IMR-90 (cell line): ENCODE results near the gene PRDM15. TPM values are rescaled to one million over a fixed set of nuclear protein-coding genes. Genes with fewer than 3 reads are reported as not detected.

ENCODE experiments used
- ATAC-seq: fragments of 200-7000 bp; cut with Tn5 transposase; 2 replicates; pipeline ENCODE4 v1.9.1; 2020; ENCODE audit warnings: low read depth, mild to moderate bottlenecking, moderate library complexity
- BruUV-seq: library from RNA; stranded (reverse); fragments of 400-500 nt; replicated peaks from 2 replicates; lab custom pipeline; 2021; lab: Mats Ljungman, UMichigan
- CTCF ChIA-PET: fragments of 300-600 bp; formaldehyde crosslinking; extraction: SDS; loops from one replicate; lab custom pipeline; 2021; ENCODE audit warnings: antibody characterized with exemption; lab: Yijun Ruan, JAX
- POLR2A ChIA-PET: fragments of 300-600 bp; sonication (Branson Sonifier 250); formaldehyde crosslinking; loops from one replicate; lab custom pipeline; 2022; ENCODE audit warnings: antibody characterized with exemption; ENCODE audit not compliant: unreplicated experiment; lab: Charles Lee
- DNase-seq: peaks from one replicate; pipeline ENCODE4 v3.0.0; 2013
- H2AFZ ChIP-seq: replicated peaks from 2 replicates; pipeline ENCODE3; 2013; ENCODE audit warnings: low read length, mild to moderate bottlenecking; ENCODE audit not compliant: poor library complexity
- H2AK5ac ChIP-seq: 2 replicates; pipeline ENCODE4 v1.6.1; 2013; ENCODE audit warnings: low read depth, low read length, inconsistent platforms
- H2AK9ac ChIP-seq: replicated peaks from 2 replicates; pipeline ENCODE3; 2013; ENCODE audit warnings: mild to moderate bottlenecking, low read depth, low read length, moderate library complexity; ENCODE audit not compliant: poor library complexity
- H2BK120ac ChIP-seq: 2 replicates; pipeline ENCODE4 v1.6.1; 2013; ENCODE audit warnings: low read depth, low read length, inconsistent platforms
- H2BK15ac ChIP-seq: 3 replicates; pipeline ENCODE4 v1.6.1; 2013; ENCODE audit warnings: low read depth, low read length, inconsistent platforms
- H2BK20ac ChIP-seq: 2 replicates; pipeline ENCODE4 v1.6.1; 2013; ENCODE audit warnings: low read depth, mild to moderate bottlenecking, inconsistent platforms, low read length, moderate library complexity
- H2BK5ac ChIP-seq: 2 replicates; pipeline ENCODE4 v1.6.1; 2013; ENCODE audit warnings: mild to moderate bottlenecking, low read depth, low read length, inconsistent platforms; ENCODE audit not compliant: poor library complexity, severe bottlenecking
- H3K14ac ChIP-seq: replicated peaks from 2 replicates; pipeline ENCODE4 v1.6.1; 2013; ENCODE audit warnings: low read depth, low read length, inconsistent platforms
- H3K18ac ChIP-seq: 2 replicates; pipeline ENCODE4 v1.6.1; 2013; ENCODE audit warnings: low read depth, low read length, control low read depth
- H3K23ac ChIP-seq: 2 replicates; pipeline ENCODE4 v1.6.1; 2013; ENCODE audit warnings: low read depth, low read length, inconsistent platforms
- H3K27ac ChIP-seq: 2 replicates; pipeline ENCODE4 v1.5.1; 2013; ENCODE audit warnings: mild to moderate bottlenecking, control low read depth, low read length; ENCODE audit not compliant: insufficient read depth
- H3K27me3 ChIP-seq: 2 replicates; pipeline ENCODE4 v1.6.1; 2013; ENCODE audit warnings: low read length; ENCODE audit not compliant: control insufficient read depth, insufficient read depth
- H3K36me3 ChIP-seq: 2 replicates; pipeline ENCODE4 v1.6.1; 2013; ENCODE audit warnings: low read length, mixed read lengths; ENCODE audit not compliant: control insufficient read depth, insufficient read depth
- H3K4ac ChIP-seq: 2 replicates; pipeline ENCODE4 v1.6.1; 2013; ENCODE audit warnings: low read depth, low read length, inconsistent platforms
- H3K4me1 ChIP-seq: 2 replicates; pipeline ENCODE4 v1.6.1; 2013; ENCODE audit warnings: low read length, mixed read lengths; ENCODE audit not compliant: control insufficient read depth, insufficient read depth
- H3K4me2 ChIP-seq: 2 replicates; pipeline ENCODE4 v1.6.1; 2013; ENCODE audit warnings: low read depth, mild to moderate bottlenecking, control low read depth, low read length, moderate library complexity
- H3K4me3 ChIP-seq: 2 replicates; pipeline ENCODE4 v1.5.1; 2013; ENCODE audit warnings: low read depth, mild to moderate bottlenecking, control low read depth, low read length, moderate library complexity; ENCODE audit not compliant: insufficient read depth
- H3K56ac ChIP-seq: 2 replicates; pipeline ENCODE4 v1.6.1; 2013; ENCODE audit warnings: low read length, inconsistent platforms; ENCODE audit not compliant: insufficient read depth; ENCODE audit errors: extremely low read depth
- H3K79me1 ChIP-seq, 2 experiments: 2 replicates each; pipeline ENCODE4 v1.6.1; 2013; ENCODE audit warnings: low read length in 2 of 2, inconsistent platforms in 1 of 2, low read depth in 1 of 2
- H3K9ac ChIP-seq: 2 replicates; pipeline ENCODE4 v1.6.1; 2013; ENCODE audit warnings: low read depth, low read length, control low read depth
- H3K9me1 ChIP-seq: 2 replicates; pipeline ENCODE4 v1.6.1; 2013; ENCODE audit warnings: low read length, inconsistent platforms; ENCODE audit not compliant: insufficient read depth
- H3K9me3 ChIP-seq: 2 replicates; pipeline ENCODE4 v1.6.1; 2013; ENCODE audit warnings: low read length; ENCODE audit not compliant: control insufficient read depth, insufficient read depth
- H4K20me1 ChIP-seq: 2 replicates; pipeline ENCODE4 v1.6.1; 2013; ENCODE audit warnings: low read length, inconsistent platforms; ENCODE audit not compliant: insufficient read depth
- H4K5ac ChIP-seq: 2 replicates; pipeline ENCODE4 v1.6.1; 2013; ENCODE audit warnings: mild to moderate bottlenecking, low read depth, low read length, control low read depth
- H4K8ac ChIP-seq, 2 experiments: 2 replicates each; pipeline ENCODE4 v1.6.1; 2013; ENCODE audit warnings: low read depth in 2 of 2, low read length in 2 of 2, control low read depth in 1 of 2, inconsistent platforms in 1 of 2
- H4K91ac ChIP-seq: 2 replicates; pipeline ENCODE4 v1.6.1; 2013; ENCODE audit warnings: low read depth, low read length, inconsistent platforms; ENCODE audit not compliant: insufficient read depth
- BHLHE40 ChIP-seq: fragments of 150-350 bp; IDR thresholded peaks from 2 replicates; pipeline ENCODE4 v1.6.1; 2016; ENCODE audit warnings: mild to moderate bottlenecking, low read depth, low read length
- CEBPB ChIP-seq: IDR thresholded peaks from 2 replicates; pipeline ENCODE4 v1.6.1; 2012; ENCODE audit warnings: low read depth, low read length, improper control_type of control experiment
- CHD1 ChIP-seq: IDR thresholded peaks from 2 replicates; pipeline ENCODE4 v1.6.1; 2012; ENCODE audit warnings: low read depth, low read length, improper control_type of control experiment
- MAFK ChIP-seq: IDR thresholded peaks from 2 replicates; pipeline ENCODE4 v1.6.1; 2012; ENCODE audit warnings: low read depth, low read length, improper control_type of control experiment
- MAZ ChIP-seq: IDR thresholded peaks from 2 replicates; pipeline ENCODE4 v1.6.1; 2012; ENCODE audit warnings: low read depth, mild to moderate bottlenecking, low read length, improper control_type of control experiment, moderate library complexity, borderline replicate concordance
- MXI1 ChIP-seq: IDR thresholded peaks from 2 replicates; pipeline ENCODE4 v1.6.1; 2012; ENCODE audit warnings: low read depth, mild to moderate bottlenecking, low read length, moderate library complexity, borderline replicate concordance
- NFE2L2 ChIP-seq: fragments of 150-350 bp; IDR thresholded peaks from 2 replicates; pipeline ENCODE4 v1.6.1; 2016; ENCODE audit warnings: low read depth, mild to moderate bottlenecking, low read length
- POLR2A ChIP-seq: IDR thresholded peaks from 2 replicates; pipeline ENCODE4 v1.6.1; 2012; ENCODE audit warnings: mild to moderate bottlenecking, low read depth, low read length
- RAD21 ChIP-seq: IDR thresholded peaks from 2 replicates; pipeline ENCODE4 v1.6.1; 2012; ENCODE audit warnings: low read length, improper control_type of control experiment
- RFX5 ChIP-seq: IDR thresholded peaks from 2 replicates; pipeline ENCODE4 v1.8.0; 2012; ENCODE audit warnings: low read depth, mild to moderate bottlenecking, low read length, moderate library complexity
- SMC3 ChIP-seq: fragments of 150-350 bp; IDR thresholded peaks from 2 replicates; pipeline ENCODE4 v1.6.1; 2016; ENCODE audit warnings: low read depth, mild to moderate bottlenecking, antibody characterized with exemption, low read length, moderate library complexity
- WGBS, 2 experiments: methylation state at CpG; one replicate each; pipeline versions ENCODE4 v1.1.5 to v1.1.7; 2013; ENCODE audit warnings: missing lambda C conversion rate in 2 of 2; ENCODE audit not compliant: insufficient read length in 1 of 2; ENCODE audit errors: extremely low coverage in 2 of 2; 5-methylcytosine and 5-hydroxymethylcytosine counted together
- dilution Hi-C: fragments of 300-500 bp; cut with HindIII; formaldehyde crosslinking; loops from one replicate; pipeline ENCODE4 v1.14.3; 2018; ENCODE audit warnings: low sequenced_read_pairs; ENCODE audit not compliant: unreplicated experiment
- in situ Hi-C: fragments of 300-500 bp; cut with MboI; formaldehyde crosslinking; loops from 3 replicates; pipeline ENCODE4 v1.14.3; 2019; ENCODE audit warnings: low sequenced_read_pairs, inconsistent platforms, mixed read lengths
- intact Hi-C: fragments of 100-400 bp; cut with micrococcal nuclease; formaldehyde crosslinking; loops from 2 replicates; pipeline ENCODE4 v1.10.0; 2022
- polyA plus RNA-seq, 3 experiments: library from polyadenylated mRNA; depleted of rRNA; stranded (reverse); fragments of >200 nt; gene quantifications; 2 replicates each; pipeline ENCODE4 v1.2.3, GENCODE V29; 2012; ENCODE audit warnings: low replicate concordance in 1 of 3
- total RNA-seq: library from RNA; depleted of rRNA; stranded (reverse); fragments of >200 nt; gene quantifications from 2 replicates; pipeline ENCODE4 v1.2.3, GENCODE V29; 2012
- TF ChIP-seq, protein P1 (sequence below): fragments of 150-350 bp; IDR thresholded peaks from 2 replicates; pipeline ENCODE4 v1.6.1; 2016; ENCODE audit warnings: low read depth, mild to moderate bottlenecking, low read length, moderate library complexity, borderline replicate concordance
- TF ChIP-seq, protein P2 (sequence below): fragments of 150-350 bp; IDR thresholded peaks from 2 replicates; pipeline ENCODE4 v1.6.1; 2017; ENCODE audit warnings: mild to moderate bottlenecking, antibody characterized with exemption, low read length, low read depth
- TF ChIP-seq, protein P3 (sequence below): conservative IDR thresholded peaks from 2 replicates; pipeline ENCODE4 v1.5.1; 2012; ENCODE audit warnings: mild to moderate bottlenecking, low read depth, low read length, improper control_type of control experiment

The PRDM15 gene
- total and polyA plus RNA-seq, 2 of the 4 experiments (the other 2 are of a cell fraction), result 7.3 to 8.8 TPM

DNA sequence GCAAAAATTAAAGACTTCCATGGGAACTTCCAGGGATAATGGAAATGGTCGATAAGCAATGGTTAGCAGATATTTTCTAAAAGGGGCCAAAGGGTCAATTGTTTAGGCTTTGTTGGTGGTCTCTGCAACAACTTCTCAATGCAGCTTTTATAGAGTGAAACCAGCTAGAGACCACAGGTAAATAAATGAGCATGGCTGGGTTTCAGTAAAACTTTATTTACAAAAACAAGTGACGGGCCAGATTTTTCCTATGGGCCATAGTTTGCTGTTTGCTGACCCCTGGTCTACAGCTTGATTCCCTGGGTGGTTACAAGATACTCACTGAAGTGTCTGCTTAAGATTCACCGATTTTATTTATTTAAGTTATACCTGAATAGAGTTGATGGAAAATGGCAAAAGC is 22.6 kb upstream of the PRDM15 start:
- no TSS peak for BruUV-seq
- WGBS, 2 experiments, result no CpG with 5 or more reads among the region's 3 CpGs
- Histone ChIP-seq H3K4me2 (no peak overlapping the region), H3K23ac (no peak overlapping the region), H4K20me1 (no peaks in the 10 kb centered on the region), H2AK5ac (no peak overlapping the region), H4K8ac (no peak overlapping the region), H3K4ac (no peak overlapping the region), H2BK20ac (no peak overlapping the region), H4K91ac (no peak overlapping the region), H3K9ac (no peak overlapping the region), H2BK120ac (no peak overlapping the region), H3K79me1 (no peaks in the 10 kb centered on the region), H3K27me3 (no peaks in the 10 kb centered on the region), H3K14ac (no peak overlapping the region), H2AFZ (no peak overlapping the region), H3K9me3 (no peaks in the 10 kb centered on the region), H2BK5ac (no peak overlapping the region), H2BK15ac (no peak overlapping the region), H2AK9ac (no peak overlapping the region), H3K56ac (no peak overlapping the region), H3K36me3 (peaks cover 37% of the 10 kb centered on the region), H4K5ac (no peak overlapping the region), H3K27ac (no peak overlapping the region), H3K4me1 (peaks cover under 1% of the 10 kb centered on the region; the same call in 1 of the 2 replicates), H3K9me1 (peaks cover 4% of the 10 kb centered on the region; the same call in 1 of the 2 replicates), H3K18ac (no peak overlapping the region), H3K4me3 (no peak overlapping the region)
- POLR2A ChIA-PET, result no interaction called here
- ATAC-seq (no peak), DNase-seq (no peak)
- TF ChIP-seq POLR2A, result no peak
- no peak for TF ChIP-seq MXI1
- TF ChIP-seq BHLHE40, result no peak
- no peak for TF ChIP-seq RAD21
- no peak for TF ChIP-seq CEBPB
- TF ChIP-seq, protein P1, sequence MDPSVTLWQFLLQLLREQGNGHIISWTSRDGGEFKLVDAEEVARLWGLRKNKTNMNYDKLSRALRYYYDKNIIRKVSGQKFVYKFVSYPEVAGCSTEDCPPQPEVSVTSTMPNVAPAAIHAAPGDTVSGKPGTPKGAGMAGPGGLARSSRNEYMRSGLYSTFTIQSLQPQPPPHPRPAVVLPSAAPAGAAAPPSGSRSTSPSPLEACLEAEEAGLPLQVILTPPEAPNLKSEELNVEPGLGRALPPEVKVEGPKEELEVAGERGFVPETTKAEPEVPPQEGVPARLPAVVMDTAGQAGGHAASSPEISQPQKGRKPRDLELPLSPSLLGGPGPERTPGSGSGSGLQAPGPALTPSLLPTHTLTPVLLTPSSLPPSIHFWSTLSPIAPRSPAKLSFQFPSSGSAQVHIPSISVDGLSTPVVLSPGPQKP, result no peak
- TF ChIP-seq RFX5, result no peak
- TF ChIP-seq NFE2L2, result no peak
- no peak for TF ChIP-seq MAZ
- TF ChIP-seq SMC3, result no peak
- TF ChIP-seq CHD1, result no peak
- no peak for TF ChIP-seq MAFK
- TF ChIP-seq, protein P2, sequence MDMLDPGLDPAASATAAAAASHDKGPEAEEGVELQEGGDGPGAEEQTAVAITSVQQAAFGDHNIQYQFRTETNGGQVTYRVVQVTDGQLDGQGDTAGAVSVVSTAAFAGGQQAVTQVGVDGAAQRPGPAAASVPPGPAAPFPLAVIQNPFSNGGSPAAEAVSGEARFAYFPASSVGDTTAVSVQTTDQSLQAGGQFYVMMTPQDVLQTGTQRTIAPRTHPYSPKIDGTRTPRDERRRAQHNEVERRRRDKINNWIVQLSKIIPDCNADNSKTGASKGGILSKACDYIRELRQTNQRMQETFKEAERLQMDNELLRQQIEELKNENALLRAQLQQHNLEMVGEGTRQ, result no peak
- TF ChIP-seq, protein P3, sequence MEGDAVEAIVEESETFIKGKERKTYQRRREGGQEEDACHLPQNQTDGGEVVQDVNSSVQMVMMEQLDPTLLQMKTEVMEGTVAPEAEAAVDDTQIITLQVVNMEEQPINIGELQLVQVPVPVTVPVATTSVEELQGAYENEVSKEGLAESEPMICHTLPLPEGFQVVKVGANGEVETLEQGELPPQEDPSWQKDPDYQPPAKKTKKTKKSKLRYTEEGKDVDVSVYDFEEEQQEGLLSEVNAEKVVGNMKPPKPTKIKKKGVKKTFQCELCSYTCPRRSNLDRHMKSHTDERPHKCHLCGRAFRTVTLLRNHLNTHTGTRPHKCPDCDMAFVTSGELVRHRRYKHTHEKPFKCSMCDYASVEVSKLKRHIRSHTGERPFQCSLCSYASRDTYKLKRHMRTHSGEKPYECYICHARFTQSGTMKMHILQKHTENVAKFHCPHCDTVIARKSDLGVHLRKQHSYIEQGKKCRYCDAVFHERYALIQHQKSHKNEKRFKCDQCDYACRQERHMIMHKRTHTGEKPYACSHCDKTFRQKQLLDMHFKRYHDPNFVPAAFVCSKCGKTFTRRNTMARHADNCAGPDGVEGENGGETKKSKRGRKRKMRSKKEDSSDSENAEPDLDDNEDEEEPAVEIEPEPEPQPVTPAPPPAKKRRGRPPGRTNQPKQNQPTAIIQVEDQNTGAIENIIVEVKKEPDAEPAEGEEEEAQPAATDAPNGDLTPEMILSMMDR, result no peak
- in situ Hi-C loops, result no loop called here
- CTCF ChIA-PET, result interaction anchor here (0.6 kb wide), 1 partner anchor 23 kb away, joined by 3 read pairs; no protein-coding TSS in a partner anchor
- intact Hi-C loops, result no loop called here
- dilution Hi-C loops, result no loop called here
